HCT116 (cell line): ENCODE measurements around the gene CLRN3.

ENCODE experiments used
- CTCF ChIP-seq, 3 experiments: fragments of 200-600 bp in 1 of 3; sonication (generic) in 1 of 3; IDR thresholded peaks in 2 of 3; conservative IDR thresholded peaks in 1 of 3; 2 replicates each; pipeline ENCODE4 v1.5.1; 2012 to 2017; ENCODE audit warnings: low read depth in 2 of 3, low read length in 2 of 3, antibody characterized with exemption in 1 of 3, borderline replicate concordance in 1 of 3, control low read depth in 1 of 3, mild to moderate bottlenecking in 1 of 3, mixed read lengths in 1 of 3, mixed run types in 1 of 3, moderate library complexity in 1 of 3; ENCODE audit not compliant: insufficient read depth in 1 of 3
- EZH2 ChIP-seq: fragments of 200-600 bp; sonication (generic); IDR thresholded peaks from 2 replicates; pipeline ENCODE4 v1.6.1; 2017; ENCODE audit warnings: antibody characterized with exemption, mixed run types
- TF ChIP-seq, protein P1 (sequence below): IDR thresholded peaks from 2 replicates; pipeline ENCODE4 v1.6.1; 2012; ENCODE audit warnings: low read depth

DNA sequence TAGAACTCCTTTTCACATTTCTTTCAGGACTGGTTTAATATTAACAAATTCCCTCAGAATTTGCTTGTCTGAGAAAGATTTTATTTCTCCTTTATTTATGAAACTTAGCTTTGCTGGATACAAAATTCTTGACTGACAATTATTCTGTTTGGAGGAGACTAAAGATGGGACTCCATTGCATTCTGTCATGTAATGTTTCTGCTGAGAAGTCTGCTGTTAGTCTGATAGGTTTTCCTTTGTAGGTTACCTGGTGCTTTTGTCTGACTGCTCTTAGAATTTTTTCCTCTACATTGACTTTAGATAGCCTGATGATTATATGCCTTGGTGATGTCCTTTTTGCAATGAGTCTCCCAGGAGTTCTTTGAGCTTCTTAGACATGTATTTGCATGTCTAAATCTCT, 23.4 kb downstream of the CLRN3 start:
- TF ChIP-seq CTCF (IDR thresholded peaks at IDR 0.05 in 2 of 3, conservative IDR thresholded peaks at IDR 0.05 in 1 of 3; ENCODE audit: borderline replicate concordance in 1 of 3, insufficient read depth in 1 of 3, low read depth in 2 of 3, low read length in 2 of 3) (no peak), EZH2 (no peak)
- TF ChIP-seq, protein P1, sequence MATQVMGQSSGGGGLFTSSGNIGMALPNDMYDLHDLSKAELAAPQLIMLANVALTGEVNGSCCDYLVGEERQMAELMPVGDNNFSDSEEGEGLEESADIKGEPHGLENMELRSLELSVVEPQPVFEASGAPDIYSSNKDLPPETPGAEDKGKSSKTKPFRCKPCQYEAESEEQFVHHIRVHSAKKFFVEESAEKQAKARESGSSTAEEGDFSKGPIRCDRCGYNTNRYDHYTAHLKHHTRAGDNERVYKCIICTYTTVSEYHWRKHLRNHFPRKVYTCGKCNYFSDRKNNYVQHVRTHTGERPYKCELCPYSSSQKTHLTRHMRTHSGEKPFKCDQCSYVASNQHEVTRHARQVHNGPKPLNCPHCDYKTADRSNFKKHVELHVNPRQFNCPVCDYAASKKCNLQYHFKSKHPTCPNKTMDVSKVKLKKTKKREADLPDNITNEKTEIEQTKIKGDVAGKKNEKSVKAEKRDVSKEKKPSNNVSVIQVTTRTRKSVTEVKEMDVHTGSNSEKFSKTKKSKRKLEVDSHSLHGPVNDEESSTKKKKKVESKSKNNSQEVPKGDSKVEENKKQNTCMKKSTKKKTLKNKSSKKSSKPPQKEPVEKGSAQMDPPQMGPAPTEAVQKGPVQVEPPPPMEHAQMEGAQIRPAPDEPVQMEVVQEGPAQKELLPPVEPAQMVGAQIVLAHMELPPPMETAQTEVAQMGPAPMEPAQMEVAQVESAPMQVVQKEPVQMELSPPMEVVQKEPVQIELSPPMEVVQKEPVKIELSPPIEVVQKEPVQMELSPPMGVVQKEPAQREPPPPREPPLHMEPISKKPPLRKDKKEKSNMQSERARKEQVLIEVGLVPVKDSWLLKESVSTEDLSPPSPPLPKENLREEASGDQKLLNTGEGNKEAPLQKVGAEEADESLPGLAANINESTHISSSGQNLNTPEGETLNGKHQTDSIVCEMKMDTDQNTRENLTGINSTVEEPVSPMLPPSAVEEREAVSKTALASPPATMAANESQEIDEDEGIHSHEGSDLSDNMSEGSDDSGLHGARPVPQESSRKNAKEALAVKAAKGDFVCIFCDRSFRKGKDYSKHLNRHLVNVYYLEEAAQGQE = no peak
